Duodenal mucosa (tissue), 2 donors: ENCODE data around the gene MED27.

ENCODE experiments used
- H3K27ac ChIP-seq: one replicate; pipeline ENCODE4 v1.7.0; 2013; ENCODE audit warnings: low read depth, low read length
- H3K27me3 ChIP-seq, 2 donors: one replicate each; pipeline ENCODE4 v1.7.0; 2013; ENCODE audit warnings: low read length in 2 of 2, control low read depth in 1 of 2; ENCODE audit not compliant: insufficient read depth in 2 of 2, control insufficient read depth in 1 of 2
- H3K36me3 ChIP-seq, 2 donors: one replicate each; pipeline ENCODE4 v1.7.0; 2013; ENCODE audit warnings: low read length in 2 of 2, control low read depth in 1 of 2; ENCODE audit not compliant: insufficient read depth in 2 of 2, control insufficient read depth in 1 of 2
- H3K4me1 ChIP-seq, 2 donors: one replicate each; pipeline ENCODE4 v1.7.0; 2013; ENCODE audit warnings: low read length in 2 of 2, control low read depth in 1 of 2; ENCODE audit not compliant: insufficient read depth in 2 of 2, control insufficient read depth in 1 of 2
- H3K4me3 ChIP-seq, 2 donors: one replicate each; pipeline ENCODE4 v1.7.0; 2013; ENCODE audit warnings: low read length in 2 of 2, low read depth in 1 of 2
- H3K9ac ChIP-seq, 2 donors: one replicate each; pipeline ENCODE4 v1.7.0; 2013; ENCODE audit warnings: low read length in 2 of 2, low read depth in 1 of 2
- H3K9me3 ChIP-seq, 2 donors: one replicate each; pipeline ENCODE4 v1.7.0; 2013; ENCODE audit warnings: low read length in 2 of 2, control low read depth in 1 of 2; ENCODE audit not compliant: control insufficient read depth in 1 of 2

MED27 gene

GRCh38 chr9:131854896-131855613 is 224.6 kb downstream of the MED27 start:
- Histone ChIP-seq H3K4me1 (no peaks in the 10 kb centered on the region), H3K4me3 (no peak overlapping the region), H3K9me3 (no peaks in the 10 kb centered on the region), H3K9ac (no peak overlapping the region), H3K27ac (no peak overlapping the region), H3K27me3 (no peaks in the 10 kb centered on the region), H3K36me3 (no peaks in the 10 kb centered on the region)

DNA sequence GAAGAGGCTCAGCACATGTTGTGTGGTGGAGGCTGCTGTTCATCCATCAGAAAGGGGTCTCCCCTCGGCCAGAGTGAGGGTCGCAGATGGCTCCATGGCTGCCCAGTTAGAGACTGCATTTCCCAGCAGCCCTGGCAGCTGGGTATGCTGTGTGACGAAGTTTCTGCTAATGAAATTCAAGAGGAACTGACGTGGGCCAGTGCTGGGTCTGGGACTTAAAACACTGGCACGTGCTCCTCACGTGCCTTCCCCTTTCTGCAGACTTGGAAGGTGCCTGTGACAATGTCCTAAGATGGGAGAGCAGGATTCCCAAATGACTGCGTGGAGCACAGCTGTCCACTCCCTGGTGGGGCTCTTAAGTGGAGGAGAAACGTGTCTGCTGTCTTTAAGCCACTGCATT is 225.3 kb downstream of the MED27 start:
- Histone ChIP-seq H3K9me3 (no peaks in the 10 kb centered on the region), H3K4me3 (no peak overlapping the region), H3K27me3 (no peaks in the 10 kb centered on the region), H3K27ac (no peak overlapping the region), H3K36me3 (no peaks in the 10 kb centered on the region), H3K9ac (no peak overlapping the region), H3K4me1 (no peaks in the 10 kb centered on the region)

- Histone ChIP-seq H3K9me3 (no peaks in the 10 kb centered on the region), H3K4me1 (no peaks in the 10 kb centered on the region), H3K4me3 (no peak overlapping the region)
These were observed 226.2 kb downstream of the MED27 start for GRCh38 chr9:131853434-131853833.

GRCh38 chr9:131851414-131851813 is 228.3 kb downstream of the MED27 start:
- H3K9me3 ChIP-seq = no peaks in the 10 kb centered on the region
- H3K4me1 ChIP-seq = no peaks in the 10 kb centered on the region
- H3K27me3 ChIP-seq = peaks cover 0 to 2% of the 10 kb centered on the region in 2 donors
- no peak overlapping the region for H3K27ac ChIP-seq
- H3K9ac ChIP-seq = no peak overlapping the region
- no peak overlapping the region for H3K4me3 ChIP-seq
- H3K36me3 ChIP-seq = no peaks in the 10 kb centered on the region

More at GRCh38 chr9:131853434-131853833, 226.2 kb downstream of the MED27 start:
- Histone ChIP-seq H3K36me3 (no peaks in the 10 kb centered on the region), H3K27me3 (no peaks in the 10 kb centered on the region), H3K27ac (no peak overlapping the region), H3K9ac (no peak overlapping the region)

- H3K4me3 ChIP-seq = no peak overlapping the region
- no peak overlapping the region for H3K27ac ChIP-seq
- H3K9me3 ChIP-seq = no peaks in the 10 kb centered on the region
- H3K27me3 ChIP-seq = peaks cover 0 to 4% of the 10 kb centered on the region in 2 donors
- no peak overlapping the region for H3K9ac ChIP-seq
- H3K4me1 ChIP-seq = no peaks in the 10 kb centered on the region
- H3K36me3 ChIP-seq = no peaks in the 10 kb centered on the region
These were observed 230.3 kb downstream of the MED27 start for GRCh38 chr9:131849391-131849790.

DNA sequence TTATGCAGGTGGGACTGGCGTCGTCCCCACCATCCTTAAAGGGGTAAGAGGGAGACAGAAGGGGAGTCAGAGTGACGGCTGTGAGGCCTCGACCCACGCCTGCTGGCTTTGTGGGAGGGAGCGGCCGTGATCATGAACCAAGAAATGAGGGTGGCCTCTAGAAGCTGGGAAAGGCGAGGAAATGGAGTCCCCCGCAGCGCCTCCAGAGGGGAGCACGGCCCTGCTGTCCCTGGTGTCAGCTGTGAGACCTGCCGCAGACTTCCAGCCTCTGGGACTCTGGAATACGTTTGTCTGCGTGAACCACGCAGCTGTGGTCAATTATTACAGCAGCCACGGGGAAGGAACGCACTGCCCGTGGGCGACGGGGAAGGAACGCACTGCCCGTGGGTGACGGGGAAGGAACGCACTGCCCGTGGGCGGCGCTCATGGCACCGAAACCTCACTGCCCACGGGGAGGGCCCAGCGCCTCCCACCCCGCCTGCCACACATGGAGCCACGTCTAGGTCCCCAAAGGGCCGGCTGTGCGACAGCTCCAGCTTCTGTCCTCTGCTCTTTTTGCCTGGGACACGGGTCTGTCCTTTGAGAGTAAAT is 231.0 kb downstream of the MED27 start:
- no peak overlapping the region for H3K9ac ChIP-seq
- no peaks in the 10 kb centered on the region for H3K4me1 ChIP-seq
- H3K36me3 ChIP-seq = no peaks in the 10 kb centered on the region
- H3K4me3 ChIP-seq = no peak overlapping the region
- H3K27me3 ChIP-seq = peaks cover 0 to 4% of the 10 kb centered on the region in 2 donors
- no peak overlapping the region for H3K27ac ChIP-seq
- H3K9me3 ChIP-seq = no peaks in the 10 kb centered on the region

DNA sequence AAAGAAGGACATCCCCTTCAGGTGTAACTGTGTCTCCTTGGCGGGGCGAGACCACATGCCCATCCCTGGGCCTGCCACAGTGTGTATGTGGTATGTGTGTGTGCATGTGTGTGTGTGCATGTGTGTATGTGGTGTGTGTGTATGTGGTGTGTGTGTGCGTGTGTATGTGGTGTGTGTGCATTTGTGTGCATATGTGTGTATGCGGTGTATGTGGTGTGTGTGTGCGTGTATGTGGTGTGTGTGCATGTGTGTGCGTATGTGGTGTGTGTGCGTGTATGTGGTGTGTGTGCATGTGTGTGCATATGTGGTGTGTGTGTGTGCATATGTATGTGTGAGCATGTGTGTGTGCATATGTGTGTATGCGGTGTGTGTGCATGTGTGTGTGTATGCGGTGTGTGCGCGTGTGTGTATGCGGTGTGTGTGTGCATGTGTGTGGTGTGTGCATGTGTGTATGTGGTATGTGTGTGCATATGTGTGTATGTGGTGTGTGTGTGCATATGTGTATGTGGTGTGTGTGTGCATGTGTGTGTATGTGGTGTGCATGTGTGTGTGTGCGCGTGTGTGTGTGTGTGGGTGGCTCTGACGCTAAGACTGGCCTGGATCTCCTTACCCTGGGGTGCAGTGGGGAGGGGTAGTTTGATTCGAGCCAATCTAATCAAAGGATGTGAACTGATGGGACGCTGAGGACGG is 231.9 kb downstream of the MED27 start:
- no peaks in the 10 kb centered on the region for H3K4me1 ChIP-seq
- H3K27ac ChIP-seq = no peak overlapping the region
- no peaks in the 10 kb centered on the region for H3K36me3 ChIP-seq
- H3K9ac ChIP-seq = no peak overlapping the region
- no peak overlapping the region for H3K4me3 ChIP-seq
- peaks cover 0 to 4% of the 10 kb centered on the region in 2 donors for H3K27me3 ChIP-seq
- no peaks in the 10 kb centered on the region for H3K9me3 ChIP-seq

GRCh38 chr9:131845305-131846298 is 234.1 kb downstream of the MED27 start:
- no peak overlapping the region for H3K4me3 ChIP-seq
- H3K9ac ChIP-seq = no peak overlapping the region
- H3K27me3 ChIP-seq = peaks cover 0 to 4% of the 10 kb centered on the region in 2 donors
- no peak overlapping the region for H3K27ac ChIP-seq
- no peaks in the 10 kb centered on the region for H3K36me3 ChIP-seq
- H3K9me3 ChIP-seq = no peaks in the 10 kb centered on the region
- H3K4me1 ChIP-seq = no peaks in the 10 kb centered on the region

DNA sequence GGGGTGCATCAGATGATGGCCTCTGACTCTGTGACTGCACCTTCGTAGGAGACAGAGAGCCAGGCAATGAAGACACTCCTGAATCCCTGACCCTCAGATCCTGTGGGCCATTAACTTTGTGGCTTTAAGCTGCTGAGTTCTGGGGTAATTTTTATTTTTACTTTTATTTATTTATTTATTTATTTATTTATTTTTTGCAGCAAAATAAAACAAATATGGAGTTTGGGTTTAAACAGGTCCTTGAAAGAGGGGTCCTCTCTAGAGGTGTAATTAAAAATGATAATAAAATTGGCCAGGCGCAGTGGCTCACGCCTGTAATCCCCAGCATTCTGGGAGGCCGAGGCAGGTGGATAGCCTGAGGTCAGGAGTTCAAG is 234.9 kb downstream of the MED27 start:
- H3K4me3 ChIP-seq = no peak overlapping the region
- peaks cover 0 to 5% of the 10 kb centered on the region in 2 donors for H3K4me1 ChIP-seq
- no peaks in the 10 kb centered on the region for H3K9me3 ChIP-seq
- no peaks in the 10 kb centered on the region for H3K36me3 ChIP-seq
- H3K27ac ChIP-seq = no peak overlapping the region
- H3K9ac ChIP-seq = no peak overlapping the region
- H3K27me3 ChIP-seq = peaks cover 0 to 4% of the 10 kb centered on the region in 2 donors
